NCI-H1105 (cell line): Measurements from ENCODE around the gene PERCC1.

Experiments
- DNase-seq: peaks from one replicate; lab custom pipeline; 2025; lab: John Stamatoyannopoulos, UW

Gene PERCC1

GRCh38 chr16:1412847-1413246, 18.0 kb upstream of the PERCC1 start:
- DNase-seq = no peak

- peak; percentile 16 for DNase-seq
Measured at GRCh38 chr16:1413684-1414531, 17.0 kb upstream of the PERCC1 start.

GRCh38 chr16:1414532-1415260, 16.2 kb upstream of the PERCC1 start, which contains the start of gene UNKL:
TSS of gene UNKL (minus strand) at chr16:1414704. CDS start at chr16:1414691, 13 bp downstream.
- DNase-seq = peak; percentile 35

- DNase-seq = no peak
Measured at GRCh38 chr16:1416521-1416941, 14.3 kb upstream of the PERCC1 start.

- DNase-seq = no peak
Measured at GRCh38 chr16:1420111-1420539, 10.8 kb upstream of the PERCC1 start.

GRCh38 chr16:1422076-1422475, 8.8 kb upstream of the PERCC1 start:
- no peak for DNase-seq

GRCh38 chr16:1424028-1424427, 6.8 kb upstream of the PERCC1 start:
- no peak for DNase-seq

- DNase-seq = no peak
Measured at GRCh38 chr16:1425616-1426370, 5.1 kb upstream of the PERCC1 start.

- DNase-seq = no peak
Measured at GRCh38 chr16:1426734-1427471, 4.0 kb upstream of the PERCC1 start.

- no peak for DNase-seq
Measured at GRCh38 chr16:1427473-1428461, 3.1 kb upstream of the PERCC1 start.

- DNase-seq = no peak
Measured at GRCh38 chr16:1428511-1428910, 2.4 kb upstream of the PERCC1 start.

GRCh38 chr16:1429012-1429411, 1.9 kb upstream of the PERCC1 start:
- DNase-seq = no peak

GRCh38 chr16:1429631-1430030, 1.2 kb upstream of the PERCC1 start:
- DNase-seq = no peak

- DNase-seq = no peak
Measured at GRCh38 chr16:1430214-1430758, 592 bp upstream of the PERCC1 start.

- no peak for DNase-seq
Measured at GRCh38 chr16:1431497-1432270, 806 bp downstream of the PERCC1 start.

- no peak for DNase-seq
Measured at GRCh38 chr16:1432388-1433262, 1.7 kb downstream of the PERCC1 start.

GRCh38 chr16:1433263-1433560, 2.3 kb downstream of the PERCC1 start:
- no peak for DNase-seq

GRCh38 chr16:1433756-1434155, 2.9 kb downstream of the PERCC1 start:
- DNase-seq = no peak
